ENCODE results near the gene IL1RN. TPM values are rescaled to one million over a fixed set of nuclear protein-coding genes. Genes with fewer than 3 reads are reported as not detected.

The IL1RN gene
- total and polyA plus RNA-seq, 2 donors (not counting 3 experiments of a cell fraction or from before 2014, with no cell fraction given): not detected

DNA sequence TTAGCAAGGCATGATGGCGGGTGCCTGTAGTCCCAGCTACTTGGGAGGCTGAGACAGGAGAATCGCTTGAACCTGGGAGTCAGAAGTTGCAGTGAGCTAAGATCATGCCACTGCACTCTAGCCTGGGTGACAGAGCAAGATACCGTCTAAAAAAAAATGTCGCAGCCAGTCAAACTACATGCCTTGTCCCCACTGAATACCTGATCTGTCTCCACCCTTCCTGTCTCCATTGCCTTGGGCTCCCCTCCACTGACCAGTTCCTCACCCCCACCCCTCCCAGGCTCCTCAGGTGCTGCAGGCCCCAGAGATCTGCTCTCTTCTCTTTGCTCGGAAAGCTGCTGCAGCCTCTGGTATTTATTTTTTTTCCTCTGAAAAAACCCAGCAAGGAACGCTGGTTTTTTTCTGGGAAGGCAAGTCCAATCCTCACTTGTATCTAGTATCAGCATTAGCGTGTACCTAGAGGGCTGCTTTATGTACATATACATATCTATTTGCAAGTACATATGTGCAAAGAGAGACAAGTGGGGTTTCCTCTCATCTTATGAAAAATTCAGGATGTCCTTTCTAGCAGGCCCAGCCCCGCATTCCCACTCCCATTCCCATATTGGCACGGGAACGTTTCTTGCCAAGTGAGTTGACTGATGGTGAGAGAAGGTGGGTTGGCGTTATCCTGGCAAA, 50.8 kb downstream of the IL1RN start:
- H3K27me3 ChIP-seq (ENCODE audit: control insufficient read depth in 2 of 2, insufficient read depth in 2 of 2, low read length in 2 of 2): peaks cover 0 to 4% of the 10 kb centered on the region in 2 experiments
- H3K4me1 ChIP-seq (ENCODE audit: control insufficient read depth, extremely low read depth, insufficient read depth, low read length): no peaks in the 10 kb centered on the region
- no peaks in the 10 kb centered on the region for H3K79me2 ChIP-seq (ENCODE audit: control insufficient read depth, insufficient read depth, low read length)
- no peak overlapping the region for H3K4me2 ChIP-seq (ENCODE audit: insufficient read depth, low read length)
- FAIRE-seq: no peak
- intact Hi-C loops (cut with micrococcal nuclease): no loop called here
- H3K9ac ChIP-seq (replicated peaks; ENCODE audit: extremely low read depth, insufficient read depth, low read length): no peak overlapping the region
- H4K20me1 ChIP-seq (replicated peaks; ENCODE audit: control insufficient read depth, extremely low read depth, insufficient read depth, low read length): no peaks in the 10 kb centered on the region
- dilution Hi-C loops (cut with MboI; ENCODE audit: extremely low pct_ligation_motif_present, low sequenced_read_pairs): no loop called here
- H3K36me3 ChIP-seq (ENCODE audit: control insufficient read depth in 2 of 2, extremely low read depth in 1 of 2, insufficient read depth in 2 of 2, low read length in 2 of 2): no peaks in the 10 kb centered on the region
- H3K9me3 ChIP-seq (replicated peaks; ENCODE audit: control insufficient read depth, insufficient read depth, low read length): no peaks in the 10 kb centered on the region
- ChIA-PET CTCF (no interaction called here), POLR2A (no interaction called here)
- no peak for DNase-seq (ENCODE audit: low read depth, low spot score)
- no peak overlapping the region for H2AFZ ChIP-seq (ENCODE audit: low read depth, low read length)
- H3K4me3 ChIP-seq (replicated peaks in 1 of 3; ENCODE audit: insufficient read depth in 1 of 3, low read depth in 1 of 3, low read length in 3 of 3): no peak overlapping the region
- BruUV-seq (replicated peaks): no TSS peak
- TF ChIP-seq POLR2AphosphoS5 (IDR thresholded peaks at IDR 0.05; ENCODE audit: insufficient read depth, low read depth, low read length) (no peak), EZH2 (IDR thresholded peaks at IDR 0.05; ENCODE audit: borderline replicate concordance, low read depth, low read length, severe bottlenecking) (no peak), GATA2 (IDR thresholded peaks at IDR 0.05; ENCODE audit: insufficient read depth, insufficient read length, low read depth, low read length) (no peak), FOS (IDR thresholded peaks at IDR 0.05; ENCODE audit: borderline replicate concordance, insufficient read depth, low read length) (no peak), CTCF (IDR thresholded peaks at IDR 0.05; ENCODE audit: extremely low read depth in 1 of 2, insufficient read depth in 1 of 2, low read depth in 1 of 2, low read length in 2 of 2) (no peak), JUN (IDR thresholded peaks at IDR 0.05; ENCODE audit: borderline replicate concordance, insufficient read depth, insufficient read length, low read depth) (no peak), POLR2A (IDR thresholded peaks at IDR 0.05; ENCODE audit: low read depth, low read length) (no peak), MYC (IDR thresholded peaks at IDR 0.05; ENCODE audit: low read depth, low read length) (no peak)
- TF ChIP-seq, protein P1, sequence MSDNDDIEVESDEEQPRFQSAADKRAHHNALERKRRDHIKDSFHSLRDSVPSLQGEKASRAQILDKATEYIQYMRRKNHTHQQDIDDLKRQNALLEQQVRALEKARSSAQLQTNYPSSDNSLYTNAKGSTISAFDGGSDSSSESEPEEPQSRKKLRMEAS (IDR thresholded peaks at IDR 0.05; ENCODE audit: insufficient read depth, insufficient read length): no peak
- H3K9me1 ChIP-seq (replicated peaks; ENCODE audit: control insufficient read depth, extremely low read depth, insufficient read depth, low read length): no peaks in the 10 kb centered on the region
- no peak overlapping the region for H3K27ac ChIP-seq (ENCODE audit: insufficient read depth, low read depth, low read length)
